G401 (cell line): Measurements from ENCODE around the gene SLITRK3. TPM values are rescaled to one million over a fixed set of nuclear protein-coding genes. Genes with fewer than 3 reads are reported as not detected.

Experiments used
- total RNA-seq: library from RNA; depleted of rRNA; stranded (reverse); fragments of >200 nt; shearing (Covaris generic); gene quantifications from 2 replicates; pipeline ENCODE4 v1.2.3, GENCODE V29; 2014; rRNA removed

Gene SLITRK3
- total RNA-seq, 1 experiment from 2014 or later, result not detected

Other genes starting within 250 kb of the SLITRK3 start
- gene SI, start 117.9 kb downstream of the SLITRK3 start, total RNA-seq, result not detected in 2 replicates